ENCODE data around the gene CEND1.

DNA sequence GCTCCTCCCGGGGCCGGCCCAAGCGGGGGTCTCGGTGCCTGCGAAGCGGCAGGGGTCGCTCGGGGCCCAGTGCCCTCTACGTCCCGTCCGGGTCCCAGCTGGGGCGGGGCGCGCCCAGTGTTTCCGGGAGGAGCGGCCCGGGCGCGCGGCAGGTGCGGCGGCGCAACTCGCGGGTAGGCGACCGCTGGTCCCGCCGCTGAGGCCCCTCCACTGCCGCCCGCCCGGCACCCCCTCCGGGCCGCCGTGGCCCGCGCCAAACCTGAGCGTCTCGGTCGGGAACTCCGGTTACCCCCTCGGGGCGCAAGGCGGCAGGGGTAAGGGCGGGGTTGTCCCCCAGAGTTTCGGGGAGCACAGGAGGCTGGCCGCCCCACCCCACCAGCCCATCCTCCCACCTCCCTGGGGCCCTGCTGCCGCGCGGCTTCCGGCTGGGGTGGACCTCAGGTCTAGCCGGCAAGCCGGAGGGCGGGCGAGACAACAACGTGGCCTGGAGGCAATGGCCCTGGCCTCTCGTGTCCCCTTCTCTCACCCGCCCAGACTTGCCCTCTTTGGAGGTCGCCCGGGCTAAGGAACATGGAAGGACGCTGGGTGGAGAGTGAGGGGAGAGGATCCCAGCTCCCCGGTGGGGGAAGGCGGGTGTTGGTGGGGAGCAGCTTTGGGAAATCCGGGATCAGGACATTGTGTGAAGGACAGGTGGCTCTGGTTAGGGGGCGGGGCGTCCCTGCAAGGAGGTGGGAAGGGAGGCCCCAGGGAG lies 37.4 kb upstream of the CEND1 start:
- TF ChIP-seq, protein P1, sequence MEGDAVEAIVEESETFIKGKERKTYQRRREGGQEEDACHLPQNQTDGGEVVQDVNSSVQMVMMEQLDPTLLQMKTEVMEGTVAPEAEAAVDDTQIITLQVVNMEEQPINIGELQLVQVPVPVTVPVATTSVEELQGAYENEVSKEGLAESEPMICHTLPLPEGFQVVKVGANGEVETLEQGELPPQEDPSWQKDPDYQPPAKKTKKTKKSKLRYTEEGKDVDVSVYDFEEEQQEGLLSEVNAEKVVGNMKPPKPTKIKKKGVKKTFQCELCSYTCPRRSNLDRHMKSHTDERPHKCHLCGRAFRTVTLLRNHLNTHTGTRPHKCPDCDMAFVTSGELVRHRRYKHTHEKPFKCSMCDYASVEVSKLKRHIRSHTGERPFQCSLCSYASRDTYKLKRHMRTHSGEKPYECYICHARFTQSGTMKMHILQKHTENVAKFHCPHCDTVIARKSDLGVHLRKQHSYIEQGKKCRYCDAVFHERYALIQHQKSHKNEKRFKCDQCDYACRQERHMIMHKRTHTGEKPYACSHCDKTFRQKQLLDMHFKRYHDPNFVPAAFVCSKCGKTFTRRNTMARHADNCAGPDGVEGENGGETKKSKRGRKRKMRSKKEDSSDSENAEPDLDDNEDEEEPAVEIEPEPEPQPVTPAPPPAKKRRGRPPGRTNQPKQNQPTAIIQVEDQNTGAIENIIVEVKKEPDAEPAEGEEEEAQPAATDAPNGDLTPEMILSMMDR (conservative IDR thresholded peaks at IDR 0.05 in 1 of 2, IDR thresholded peaks at IDR 0.05 in 1 of 2; ENCODE audit: extremely low read depth in 1 of 2, insufficient read depth in 1 of 2, low read depth in 1 of 2, low read length in 2 of 2), result no peak
- TF ChIP-seq EZH2 (IDR thresholded peaks at IDR 0.05; ENCODE audit: borderline replicate concordance, low read length), result no peak
